Psoas muscle (tissue), 8 donors: Measurements from ENCODE around the gene RASA3. TPM values are rescaled to one million over a fixed set of nuclear protein-coding genes. Genes with fewer than 3 reads are reported as not detected.

ENCODE experiments used
- ATAC-seq, 4 donors: fragments of 200-7000 bp; cut with Tn5 transposase; one replicate each; pipeline ENCODE4 v1.9.1; 2020; ENCODE audit warnings: moderate library complexity in 3 of 4, mild to moderate bottlenecking in 2 of 4
- DNase-seq, 2 donors: peaks; one replicate each; pipeline ENCODE4 v3.0.0-alpha.2; 2020
- H3K27ac ChIP-seq: fragments of 200-600 bp; one replicate; pipeline ENCODE4 v1.8.0; 2022
- H3K27me3 ChIP-seq, 3 donors: fragments of 200-600 bp in 1 of 3; one replicate each; pipeline versions ENCODE4 v1.6.1 to v1.8.0; 2013 to 2022; ENCODE audit warnings: low read length in 2 of 3, mild to moderate bottlenecking in 2 of 3, moderate library complexity in 1 of 3; ENCODE audit not compliant: insufficient read depth in 3 of 3
- H3K36me3 ChIP-seq, 2 donors: fragments of 200-600 bp in 1 of 2; one replicate each; pipeline versions ENCODE4 v1.6.1 to v1.8.0; 2013 to 2022; ENCODE audit warnings: low read depth in 1 of 2, mild to moderate bottlenecking in 1 of 2, moderate library complexity in 1 of 2; ENCODE audit not compliant: insufficient read depth in 1 of 2
- H3K4me1 ChIP-seq: fragments of 200-600 bp; one replicate; pipeline ENCODE4 v1.8.0; 2022
- H3K4me3 ChIP-seq: fragments of 200-600 bp; one replicate; pipeline ENCODE4 v1.8.0; 2022; ENCODE audit warnings: mild to moderate bottlenecking
- H3K9me3 ChIP-seq: fragments of 200-600 bp; one replicate; pipeline ENCODE4 v1.8.0; 2022
- WGBS, 3 donors: extraction: QIAGEN DNeasy Blood & Tissue Kit; methylation state at CpG; one replicate each; pipeline versions ENCODE4 v1.1.6 to v1.1.7; 2013; 5-methylcytosine and 5-hydroxymethylcytosine counted together
- intact Hi-C, 2 donors: fragments of 100-400 bp; cut with DNase I; formaldehyde crosslinking; loops; one replicate each; pipeline versions ENCODE4 v1.11.0 to v1.14.2; 2022
- polyA plus RNA-seq, 3 donors: library from polyadenylated mRNA; stranded (reverse); fragments of 200-250 nt; gene quantifications; one replicate each; pipeline ENCODE4 v1.2.3, GENCODE V29; 2013
- total RNA-seq, 4 donors: library from RNA; stranded (reverse); fragmentation: NEBNext Ultra II Directional in 2 of 4; extraction: Animal tissue kit (Norgen Biotek cat#: 25700) in 2 of 4; gene quantifications; one replicate each; pipeline versions ENCODE4 v1.2.1 to v1.2.4, GENCODE V29; 2021 to 2023
- TF ChIP-seq, protein P1 (sequence below): fragments of 200-600 bp; IDR thresholded peaks from one replicate; pipeline ENCODE4 v1.8.0; 2022; ENCODE audit warnings: antibody characterized with exemption
- donor health status: healthy with polysubstance abuse.
- donor health status: DM: no; HTN: no; CAD: no; lungs with moderate emphysema.
- donor health status: Bipolar disorder and iron deficiency.
- donor health status: healthy.
- donor health status: DM: yes; HTN: yes; CAD: no.
- donor health status: DM: no; HTN: no; CAD: no.
- donor health status: DM: no; HTN: no; CAD: no.
- donor health status: DM: yes; HTN: yes; CAD: no.

Gene RASA3
- total and polyA plus RNA-seq, 7 donors = 4.8 to 24.4 (median 13.1) TPM

DNA sequence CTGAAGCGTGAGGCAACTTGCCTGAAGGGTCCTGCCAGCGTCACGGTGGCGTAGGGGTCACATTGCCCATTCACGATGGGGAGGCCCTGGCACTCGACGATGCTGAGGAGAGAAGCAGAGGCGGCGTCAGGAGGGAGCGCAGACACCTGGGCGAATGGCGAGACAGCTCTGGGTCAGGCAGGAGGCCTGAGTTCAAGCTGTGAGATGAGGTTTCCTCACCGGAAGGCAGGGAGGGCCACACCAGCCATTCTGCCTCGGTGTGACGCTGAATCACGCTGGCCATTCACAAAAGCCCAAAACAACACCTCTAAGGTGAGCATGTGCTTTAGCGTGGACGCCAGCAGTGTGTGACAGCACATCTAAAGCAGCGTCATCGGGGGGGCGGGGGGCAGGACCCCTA, 104.6 kb downstream of the RASA3 start:
- TF ChIP-seq, protein P1, sequence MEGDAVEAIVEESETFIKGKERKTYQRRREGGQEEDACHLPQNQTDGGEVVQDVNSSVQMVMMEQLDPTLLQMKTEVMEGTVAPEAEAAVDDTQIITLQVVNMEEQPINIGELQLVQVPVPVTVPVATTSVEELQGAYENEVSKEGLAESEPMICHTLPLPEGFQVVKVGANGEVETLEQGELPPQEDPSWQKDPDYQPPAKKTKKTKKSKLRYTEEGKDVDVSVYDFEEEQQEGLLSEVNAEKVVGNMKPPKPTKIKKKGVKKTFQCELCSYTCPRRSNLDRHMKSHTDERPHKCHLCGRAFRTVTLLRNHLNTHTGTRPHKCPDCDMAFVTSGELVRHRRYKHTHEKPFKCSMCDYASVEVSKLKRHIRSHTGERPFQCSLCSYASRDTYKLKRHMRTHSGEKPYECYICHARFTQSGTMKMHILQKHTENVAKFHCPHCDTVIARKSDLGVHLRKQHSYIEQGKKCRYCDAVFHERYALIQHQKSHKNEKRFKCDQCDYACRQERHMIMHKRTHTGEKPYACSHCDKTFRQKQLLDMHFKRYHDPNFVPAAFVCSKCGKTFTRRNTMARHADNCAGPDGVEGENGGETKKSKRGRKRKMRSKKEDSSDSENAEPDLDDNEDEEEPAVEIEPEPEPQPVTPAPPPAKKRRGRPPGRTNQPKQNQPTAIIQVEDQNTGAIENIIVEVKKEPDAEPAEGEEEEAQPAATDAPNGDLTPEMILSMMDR = no peak
- Histone ChIP-seq H3K27me3 (no peaks in the 10 kb centered on the region), H3K9me3 (no peaks in the 10 kb centered on the region), H3K4me1 (peaks cover 14% of the 10 kb centered on the region), H3K27ac (no peak overlapping the region), H3K4me3 (no peak overlapping the region), H3K36me3 (peaks cover 0 to 28% of the 10 kb centered on the region in 2 donors)
- peak in 1 of 2 donors; percentile 6 for DNase-seq
- intact Hi-C loops = no loop called here
- no peak for ATAC-seq
- 91 to 93% (median 93%) methylated on average over 21 of the region's 21 CpGs for WGBS, 3 donors

DNA sequence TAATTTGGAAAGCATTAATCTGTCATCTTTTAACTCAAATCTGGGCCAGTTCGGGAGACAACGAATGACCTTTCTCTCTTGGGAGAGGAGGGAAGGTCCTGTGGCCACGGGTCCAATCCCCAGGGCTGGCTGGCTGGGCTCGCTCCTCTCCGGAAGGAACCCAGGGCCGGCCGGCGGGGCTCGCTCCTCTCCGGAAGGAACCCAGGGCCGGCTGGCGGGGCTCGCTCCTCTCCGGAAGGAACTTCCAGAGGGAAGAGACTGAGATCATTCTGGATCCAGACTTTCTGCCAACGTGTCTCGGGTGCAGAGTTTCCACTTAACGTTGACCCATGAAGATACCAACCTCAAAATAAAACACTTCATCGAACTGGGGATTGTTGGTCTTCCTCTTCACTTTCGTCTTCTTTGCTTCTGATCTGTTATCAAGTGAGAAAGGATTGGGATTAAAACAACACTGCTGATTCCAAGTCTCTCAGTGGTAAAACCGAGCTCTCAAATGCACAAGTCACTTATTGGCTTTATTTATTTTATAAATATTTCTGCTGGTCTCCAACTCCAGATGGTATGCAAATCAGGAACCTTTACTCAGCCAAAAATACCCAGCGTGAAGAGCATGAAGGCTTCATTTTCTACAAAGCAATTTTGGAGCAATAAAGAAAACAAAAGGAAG, 105.2 kb downstream of the RASA3 start:
- WGBS, 3 donors = 55 to 65% (median 63%) methylated on average over 21 of the region's 21 CpGs
- DNase-seq (peak; percentile 66 to 84), ATAC-seq (peak in 2 of 4 donors; percentile 33 to 49)
- peaks cover 0 to 34% of the 10 kb centered on the region in 2 donors for H3K36me3 ChIP-seq
- H3K4me3 ChIP-seq = no peak overlapping the region
- peaks cover 12% of the 10 kb centered on the region for H3K4me1 ChIP-seq
- no peak overlapping the region for H3K27ac ChIP-seq
- H3K9me3 ChIP-seq = no peaks in the 10 kb centered on the region
- no peaks in the 10 kb centered on the region for H3K27me3 ChIP-seq
- intact Hi-C loops = no loop called here
- TF ChIP-seq, protein P1 = no peak

DNA sequence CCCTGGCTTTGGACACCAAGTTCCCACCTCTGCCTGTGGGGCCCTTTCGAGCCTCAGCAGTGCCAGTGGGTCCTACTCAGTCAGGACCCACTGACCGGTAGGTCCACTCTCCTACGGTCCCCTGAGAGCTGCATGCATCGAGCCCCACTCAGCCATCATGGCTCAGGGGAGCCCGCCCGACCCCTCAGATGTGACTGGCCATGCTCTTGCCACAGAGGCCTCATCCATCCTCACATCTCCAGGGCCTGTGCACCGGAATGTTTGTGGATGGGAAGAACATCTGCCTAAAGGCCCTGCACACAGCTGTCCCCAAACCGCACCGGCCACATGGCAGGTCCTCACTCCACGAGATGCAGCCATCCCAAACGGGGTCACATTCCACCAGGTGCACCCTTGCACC, 105.9 kb downstream of the RASA3 start:
- H3K27me3 ChIP-seq = no peaks in the 10 kb centered on the region
- intact Hi-C loops = no loop called here
- H3K27ac ChIP-seq = no peak overlapping the region
- H3K4me1 ChIP-seq = peaks cover 5% of the 10 kb centered on the region
- WGBS, 3 donors = 82 to 85% (median 85%) methylated on average over 11 of the region's 11 CpGs
- no peak overlapping the region for H3K4me3 ChIP-seq
- TF ChIP-seq, protein P1 = no peak
- ATAC-seq = no peak
- H3K36me3 ChIP-seq = peaks cover 0 to 41% of the 10 kb centered on the region in 2 donors
- DNase-seq = peak in 1 of 2 donors; percentile 9
- H3K9me3 ChIP-seq = no peaks in the 10 kb centered on the region

DNA sequence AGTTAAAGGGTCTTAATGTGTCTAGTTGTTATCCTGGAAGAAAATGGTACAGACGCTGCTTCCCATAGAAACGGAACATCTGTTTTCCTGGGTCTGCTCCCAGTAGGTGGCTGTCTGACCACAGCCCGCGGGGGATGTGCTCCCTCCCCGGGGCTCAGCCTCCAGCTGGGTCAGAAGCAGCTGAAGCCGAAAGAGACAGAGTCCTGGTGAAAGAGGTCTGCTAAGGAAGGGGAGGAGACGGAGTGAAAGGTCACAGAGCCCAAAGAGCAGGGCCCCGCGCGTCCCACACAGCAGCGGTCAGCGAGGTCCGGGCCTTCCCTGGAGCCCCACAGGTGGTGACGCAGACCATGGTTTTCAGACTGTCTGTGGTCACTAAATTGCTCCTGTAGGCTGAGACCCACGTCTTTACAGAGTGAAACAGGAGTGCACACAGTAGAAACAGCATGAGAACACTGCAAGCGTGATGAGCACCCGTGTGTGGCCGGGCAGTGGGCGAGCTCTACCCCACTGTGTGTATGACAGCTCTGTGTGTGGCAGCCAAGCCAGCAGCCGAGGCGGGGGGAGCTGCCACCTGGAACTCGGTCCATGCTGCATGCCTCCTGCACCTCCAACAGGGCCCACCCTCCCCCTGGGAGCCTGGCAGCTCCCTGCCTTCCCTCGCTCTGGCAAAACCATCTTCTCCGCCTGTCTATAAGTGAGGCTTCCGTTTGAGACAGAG, 106.5 kb downstream of the RASA3 start:
- DNase-seq (peak in 1 of 2 donors; percentile 14), ATAC-seq (peak; percentile 28 to 42 (median 38))
- 56 to 70% (median 60%) methylated on average over 25 of the region's 25 CpGs for WGBS, 3 donors
- no peaks in the 10 kb centered on the region for H3K27me3 ChIP-seq
- intact Hi-C loops = no loop called here
- no peak overlapping the region for H3K27ac ChIP-seq
- peaks cover 0 to 48% of the 10 kb centered on the region in 2 donors for H3K36me3 ChIP-seq
- no peaks in the 10 kb centered on the region for H3K9me3 ChIP-seq
- peaks cover 5% of the 10 kb centered on the region for H3K4me1 ChIP-seq
- TF ChIP-seq, protein P1 = no peak
- no peak overlapping the region for H3K4me3 ChIP-seq
